Measurements from ENCODE around the gene PIGB. TPM values are rescaled to one million over a fixed set of nuclear protein-coding genes. Genes with fewer than 3 reads are reported as not detected.

PIGB gene
- total and polyA plus RNA-seq, 2 of the 13 experiments (the other 11 are each of a cell fraction or from before 2014, with no cell fraction given): 14.5 to 19.1 TPM

DNA sequence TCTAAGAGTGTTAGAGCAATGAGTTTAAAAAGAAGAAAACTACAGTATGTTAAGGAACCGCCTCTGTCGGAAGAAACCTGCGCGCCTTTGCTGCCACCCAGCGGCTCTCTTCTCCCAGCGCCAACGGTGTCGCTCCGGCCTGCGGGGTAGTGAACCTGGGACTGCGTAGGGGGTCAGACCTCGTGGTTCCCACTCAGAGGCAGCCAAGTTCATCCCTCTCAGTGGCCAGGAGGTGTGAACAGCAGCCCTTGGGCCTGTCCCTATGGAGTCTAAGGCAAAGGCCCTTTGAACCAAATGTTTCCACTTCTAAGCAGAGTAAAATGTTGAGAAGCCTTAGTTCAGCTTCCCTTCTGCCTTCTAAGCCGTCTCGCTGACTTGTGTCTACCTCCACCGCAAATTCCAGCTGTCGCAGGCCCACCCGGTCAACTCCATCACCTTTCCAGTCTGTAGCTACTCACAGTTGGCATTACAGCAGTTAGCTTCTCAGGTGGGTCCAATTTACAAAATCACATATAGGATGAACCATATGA, 28.4 kb upstream of the PIGB start (continued):
- TF ChIP-seq, protein P1, sequence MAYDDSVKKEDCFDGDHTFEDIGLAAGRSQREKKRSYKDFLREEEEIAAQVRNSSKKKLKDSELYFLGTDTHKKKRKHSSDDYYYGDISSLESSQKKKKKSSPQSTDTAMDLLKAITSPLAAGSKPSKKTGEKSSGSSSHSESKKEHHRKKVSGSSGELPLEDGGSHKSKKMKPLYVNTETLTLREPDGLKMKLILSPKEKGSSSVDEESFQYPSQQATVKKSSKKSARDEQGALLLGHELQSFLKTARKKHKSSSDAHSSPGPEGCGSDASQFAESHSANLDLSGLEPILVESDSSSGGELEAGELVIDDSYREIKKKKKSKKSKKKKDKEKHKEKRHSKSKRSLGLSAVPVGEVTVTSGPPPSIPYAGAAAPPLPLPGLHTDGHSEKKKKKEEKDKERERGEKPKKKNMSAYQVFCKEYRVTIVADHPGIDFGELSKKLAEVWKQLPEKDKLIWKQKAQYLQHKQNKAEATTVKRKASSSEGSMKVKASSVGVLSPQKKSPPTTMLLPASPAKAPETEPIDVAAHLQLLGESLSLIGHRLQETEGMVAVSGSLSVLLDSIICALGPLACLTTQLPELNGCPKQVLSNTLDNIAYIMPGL (CRISPR knock-in tag; IDR thresholded peaks at IDR 0.05; ENCODE audit: borderline replicate concordance in 1 of 2, low read depth in 1 of 2): 0 out of 4 replicates have a peak, but pooled peaks of 1 of the 2 experiments have one; percentile 56
- TF ChIP-seq REXO4 (CRISPR knock-in tag; IDR thresholded peaks at IDR 0.05; ENCODE audit: borderline replicate concordance) (no peak), IKZF5 (CRISPR knock-in tag; IDR thresholded peaks at IDR 0.05) (0 out of 2 replicates have a peak, but pooled peaks have one; percentile 26), STAG1 (CRISPR knock-in tag; IDR thresholded peaks at IDR 0.05) (peak; percentile 89), ZBTB21 (CRISPR knock-in tag; IDR thresholded peaks at IDR 0.05) (0 out of 2 replicates have a peak, but pooled peaks have one; percentile 28), ZNF18 (CRISPR knock-in tag; IDR thresholded peaks at IDR 0.05; ENCODE audit: insufficient replicate concordance) (peak; percentile 81), PPARG (CRISPR knock-in tag; conservative IDR thresholded peaks at IDR 0.05) (peak; percentile 35; the same call in 1 of the 2 replicates), ZNF775 (CRISPR knock-in tag; IDR thresholded peaks at IDR 0.05; ENCODE audit: borderline replicate concordance) (0 out of 2 replicates have a peak, but pooled peaks have one; percentile 8), BCL6 (CRISPR knock-in tag; IDR thresholded peaks at IDR 0.05) (peak; percentile 77; the same call in 1 of the 2 replicates), ZNF552 (CRISPR knock-in tag; IDR thresholded peaks at IDR 0.05; ENCODE audit: borderline replicate concordance) (0 out of 2 replicates have a peak, but pooled peaks have one; percentile 43), DRAP1 (CRISPR knock-in tag; IDR thresholded peaks at IDR 0.05) (no peak), CEBPG (CRISPR knock-in tag; IDR thresholded peaks at IDR 0.05) (no peak), ZFY (CRISPR knock-in tag; IDR thresholded peaks at IDR 0.05) (peak; percentile 41; the same call in 1 of the 2 replicates), ZFX (CRISPR knock-in tag; IDR thresholded peaks at IDR 0.05; ENCODE audit: low read depth) (peak; percentile 57; the same call in 1 of the 2 replicates), CERS6 (CRISPR knock-in tag; IDR thresholded peaks at IDR 0.05) (no peak), HDAC1 (CRISPR knock-in tag; IDR thresholded peaks at IDR 0.05) (0 out of 2 replicates have a peak, but pooled peaks have one; percentile 29), SMC3 (IDR thresholded peaks at IDR 0.05; ENCODE audit: low read length) (peak; percentile 69), PAWR (CRISPR knock-in tag; IDR thresholded peaks at IDR 0.05; ENCODE audit: borderline replicate concordance) (no peak), ZNF660 (CRISPR knock-in tag; IDR thresholded peaks at IDR 0.05; ENCODE audit: borderline replicate concordance, low read depth) (no peak), ZNF350 (CRISPR knock-in tag; IDR thresholded peaks at IDR 0.05; ENCODE audit: borderline replicate concordance, low read depth) (0 out of 2 replicates have a peak, but pooled peaks have one; percentile 24)
- TF ChIP-seq, protein P2, sequence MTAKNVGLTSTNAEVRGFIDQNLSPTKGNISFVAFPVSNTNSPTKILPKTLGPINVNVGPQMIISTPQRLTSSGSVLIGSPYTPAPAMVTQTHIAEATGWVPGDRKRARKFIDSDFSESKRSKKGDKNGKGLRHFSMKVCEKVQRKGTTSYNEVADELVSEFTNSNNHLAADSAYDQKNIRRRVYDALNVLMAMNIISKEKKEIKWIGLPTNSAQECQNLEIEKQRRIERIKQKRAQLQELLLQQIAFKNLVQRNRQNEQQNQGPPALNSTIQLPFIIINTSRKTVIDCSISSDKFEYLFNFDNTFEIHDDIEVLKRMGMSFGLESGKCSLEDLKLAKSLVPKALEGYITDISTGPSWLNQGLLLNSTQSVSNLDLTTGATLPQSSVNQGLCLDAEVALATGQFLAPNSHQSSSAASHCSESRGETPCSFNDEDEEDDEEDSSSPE (CRISPR knock-in tag; IDR thresholded peaks at IDR 0.05): no peak; the same call in 1 of the 2 replicates
- TF ChIP-seq, protein P3, sequence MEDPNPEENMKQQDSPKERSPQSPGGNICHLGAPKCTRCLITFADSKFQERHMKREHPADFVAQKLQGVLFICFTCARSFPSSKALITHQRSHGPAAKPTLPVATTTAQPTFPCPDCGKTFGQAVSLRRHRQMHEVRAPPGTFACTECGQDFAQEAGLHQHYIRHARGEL (CRISPR knock-in tag; IDR thresholded peaks at IDR 0.05): no peak

Data from HepG2 (cell line).